ENCODE measurements around the gene MANSC4. TPM values are rescaled to one million over a fixed set of nuclear protein-coding genes. Genes with fewer than 3 reads are reported as not detected.

MANSC4 gene
- total RNA-seq, 4 donors from 2014 or later = not detected

DNA sequence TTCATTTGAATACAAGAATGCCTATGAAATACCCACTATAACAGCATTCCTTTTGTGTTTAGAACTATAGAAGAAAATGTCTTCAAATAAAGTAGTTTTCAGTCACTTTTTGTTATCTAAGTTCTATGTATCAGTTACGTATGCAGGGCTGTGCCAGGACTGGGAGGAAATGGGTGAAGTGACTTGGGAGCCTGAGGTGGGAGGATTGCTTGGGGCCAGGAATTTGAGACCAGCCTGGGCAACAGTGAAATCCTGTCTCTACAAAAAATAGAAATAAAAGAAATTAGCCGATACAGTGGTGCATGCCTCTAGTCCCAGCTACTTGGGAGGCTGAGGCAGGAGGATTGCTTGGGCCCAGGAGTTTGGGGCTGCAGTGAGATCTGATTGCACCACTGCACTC, 22.9 kb upstream of the MANSC4 start:
- Histone ChIP-seq H3K36me3 (peaks cover 6 to 31% of the 10 kb centered on the region in 2 donors), H3K4me3 (no peak overlapping the region), H3K9me3 (no peaks in the 10 kb centered on the region), H3K4me1 (no peaks in the 10 kb centered on the region), H3K27ac (no peak overlapping the region), H3K27me3 (no peaks in the 10 kb centered on the region)
- TF ChIP-seq POLR2A (IDR thresholded peaks at IDR 0.05) = no peak
- no peak for TF ChIP-seq EP300 (IDR thresholded peaks at IDR 0.05)
- no peak for TF ChIP-seq POLR2AphosphoS5 (IDR thresholded peaks at IDR 0.05)
- TF ChIP-seq, protein P1, sequence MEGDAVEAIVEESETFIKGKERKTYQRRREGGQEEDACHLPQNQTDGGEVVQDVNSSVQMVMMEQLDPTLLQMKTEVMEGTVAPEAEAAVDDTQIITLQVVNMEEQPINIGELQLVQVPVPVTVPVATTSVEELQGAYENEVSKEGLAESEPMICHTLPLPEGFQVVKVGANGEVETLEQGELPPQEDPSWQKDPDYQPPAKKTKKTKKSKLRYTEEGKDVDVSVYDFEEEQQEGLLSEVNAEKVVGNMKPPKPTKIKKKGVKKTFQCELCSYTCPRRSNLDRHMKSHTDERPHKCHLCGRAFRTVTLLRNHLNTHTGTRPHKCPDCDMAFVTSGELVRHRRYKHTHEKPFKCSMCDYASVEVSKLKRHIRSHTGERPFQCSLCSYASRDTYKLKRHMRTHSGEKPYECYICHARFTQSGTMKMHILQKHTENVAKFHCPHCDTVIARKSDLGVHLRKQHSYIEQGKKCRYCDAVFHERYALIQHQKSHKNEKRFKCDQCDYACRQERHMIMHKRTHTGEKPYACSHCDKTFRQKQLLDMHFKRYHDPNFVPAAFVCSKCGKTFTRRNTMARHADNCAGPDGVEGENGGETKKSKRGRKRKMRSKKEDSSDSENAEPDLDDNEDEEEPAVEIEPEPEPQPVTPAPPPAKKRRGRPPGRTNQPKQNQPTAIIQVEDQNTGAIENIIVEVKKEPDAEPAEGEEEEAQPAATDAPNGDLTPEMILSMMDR (IDR thresholded peaks at IDR 0.05) = no peak
- WGBS, 2 donors (ENCODE audit: low coverage in 1 of 2) = 79 to 96% methylated on average over 2 of the region's 2 CpGs
- no peak for ATAC-seq

DNA sequence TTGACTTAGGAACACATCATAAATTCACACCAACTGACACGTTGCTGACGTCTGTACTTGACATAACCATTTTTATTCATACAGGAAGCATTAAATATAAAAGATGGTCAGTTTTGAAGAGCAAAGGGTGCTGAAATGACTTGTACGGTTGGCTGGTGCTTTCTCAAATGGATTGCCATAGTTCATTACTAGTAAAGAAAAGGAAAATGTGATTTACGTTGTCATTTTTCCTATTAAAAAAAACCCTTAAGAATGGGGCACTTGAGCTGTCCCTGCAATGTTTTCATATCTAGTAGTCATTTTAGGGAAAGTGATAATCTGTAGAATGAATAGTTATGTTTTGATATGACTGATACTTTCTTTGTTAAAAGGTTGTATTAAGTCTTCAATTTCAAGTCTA, 22.5 kb upstream of the MANSC4 start:
- Histone ChIP-seq H3K36me3 (peaks cover 10 to 35% of the 10 kb centered on the region in 2 donors), H3K4me1 (no peaks in the 10 kb centered on the region), H3K27me3 (no peaks in the 10 kb centered on the region), H3K27ac (no peak overlapping the region), H3K9me3 (no peaks in the 10 kb centered on the region), H3K4me3 (no peak overlapping the region)
- 57 to 71% methylated on average over 4 of the region's 4 CpGs for WGBS, 2 donors (ENCODE audit: low coverage in 1 of 2)
- no peak for TF ChIP-seq POLR2AphosphoS5 (IDR thresholded peaks at IDR 0.05)
- TF ChIP-seq, protein P1 (IDR thresholded peaks at IDR 0.05) = no peak
- no peak for TF ChIP-seq EP300 (IDR thresholded peaks at IDR 0.05)
- TF ChIP-seq POLR2A (IDR thresholded peaks at IDR 0.05) = no peak
- no peak for ATAC-seq

DNA sequence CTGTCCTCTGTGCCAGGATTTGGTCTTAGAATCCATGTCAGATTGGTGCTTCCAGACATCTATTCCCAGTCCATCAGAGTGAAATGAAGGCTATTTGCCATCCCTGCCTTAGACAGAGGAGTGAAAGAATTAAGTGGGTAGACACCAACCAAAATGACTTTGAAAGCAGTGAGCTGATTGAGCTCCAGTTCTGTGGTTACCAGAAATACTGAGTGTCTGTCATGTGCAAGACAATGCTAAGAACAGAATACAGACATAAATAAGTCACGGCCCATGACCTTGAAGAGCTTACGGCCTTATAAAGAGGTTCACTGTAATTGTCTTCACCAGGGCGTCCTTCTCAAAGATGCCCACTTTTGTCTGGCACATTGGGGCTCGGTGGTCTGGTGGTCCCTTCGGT, 21.6 kb upstream of the MANSC4 start:
- Histone ChIP-seq H3K4me3 (no peak overlapping the region), H3K36me3 (peaks cover 11 to 44% of the 10 kb centered on the region in 2 donors), H3K4me1 (no peaks in the 10 kb centered on the region), H3K9me3 (no peaks in the 10 kb centered on the region), H3K27me3 (no peaks in the 10 kb centered on the region), H3K27ac (no peak overlapping the region)
- no peak for ATAC-seq
- 85 to 92% methylated on average over 4 to 5 of the region's 5 CpGs for WGBS, 2 donors (ENCODE audit: low coverage in 1 of 2)
- no peak for TF ChIP-seq POLR2AphosphoS5 (IDR thresholded peaks at IDR 0.05)
- TF ChIP-seq, protein P1 (IDR thresholded peaks at IDR 0.05) = no peak
- TF ChIP-seq EP300 (IDR thresholded peaks at IDR 0.05) = no peak
- TF ChIP-seq POLR2A (IDR thresholded peaks at IDR 0.05) = no peak

DNA sequence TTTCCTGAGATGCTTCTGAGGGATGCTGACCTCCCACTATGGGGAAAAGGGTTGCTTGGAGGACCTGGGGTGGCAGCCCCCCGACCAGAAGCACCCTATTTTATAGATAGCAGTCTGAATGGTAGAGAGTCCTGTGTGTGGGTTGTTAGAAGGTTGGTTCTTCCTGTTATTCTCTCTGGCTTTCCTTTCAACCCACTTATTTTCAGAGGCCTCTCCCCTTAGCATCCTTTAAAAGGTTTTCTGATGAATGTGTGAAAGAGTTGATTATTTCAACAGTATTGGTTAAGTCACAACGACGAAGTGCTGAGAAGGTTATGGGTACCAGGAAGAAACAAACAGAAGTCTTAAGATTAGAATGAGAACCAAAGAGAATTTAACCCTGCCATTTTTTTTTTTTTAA, 20.8 kb upstream of the MANSC4 start:
- Histone ChIP-seq H3K27ac (no peak overlapping the region), H3K36me3 (peaks cover 11 to 52% of the 10 kb centered on the region in 2 donors), H3K27me3 (no peaks in the 10 kb centered on the region), H3K9me3 (no peaks in the 10 kb centered on the region), H3K4me1 (no peaks in the 10 kb centered on the region), H3K4me3 (no peak overlapping the region)
- no peak for ATAC-seq
- 81 to 90% methylated on average over 3 of the region's 3 CpGs for WGBS, 2 donors (ENCODE audit: low coverage in 1 of 2)
- TF ChIP-seq EP300 (IDR thresholded peaks at IDR 0.05) = no peak
- TF ChIP-seq POLR2AphosphoS5 (IDR thresholded peaks at IDR 0.05) = no peak
- TF ChIP-seq, protein P1 (IDR thresholded peaks at IDR 0.05) = no peak
- no peak for TF ChIP-seq POLR2A (IDR thresholded peaks at IDR 0.05)

DNA sequence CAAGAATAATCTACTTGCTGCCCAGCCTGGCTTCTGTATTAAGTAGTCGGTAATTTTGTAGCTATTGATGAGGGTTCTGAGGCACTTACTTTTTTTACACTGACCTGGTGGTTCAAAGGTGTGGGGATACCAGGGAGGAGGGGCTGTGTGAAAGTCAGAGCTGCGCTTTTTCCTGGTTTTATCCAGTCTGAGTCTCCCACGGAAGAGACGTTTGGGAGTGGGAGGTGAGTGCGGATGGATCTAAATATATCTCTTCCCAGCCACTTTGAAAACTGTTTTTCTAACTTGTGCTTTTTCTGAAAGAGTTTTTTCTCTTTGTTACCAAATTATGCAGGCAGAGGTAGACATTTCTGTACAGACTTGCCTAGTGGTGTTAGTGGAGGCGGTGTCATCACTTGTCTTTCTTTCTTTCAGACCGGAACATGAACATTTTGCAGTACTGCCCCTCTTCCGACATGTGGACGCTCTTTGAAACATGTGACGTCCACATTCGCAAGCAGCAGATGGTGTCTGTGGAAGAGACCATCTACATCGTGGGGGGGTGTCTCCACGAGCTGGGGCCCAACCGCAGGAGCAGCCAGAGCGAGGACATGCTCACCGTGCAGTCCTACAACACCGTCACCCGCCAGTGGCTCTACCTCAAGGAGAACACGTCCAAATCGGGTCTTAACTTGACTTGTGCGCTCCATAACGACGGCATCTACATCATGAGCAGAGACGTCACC, 17.4 kb upstream of the MANSC4 start:
- TF ChIP-seq, protein P1 (IDR thresholded peaks at IDR 0.05) = no peak
- TF ChIP-seq POLR2AphosphoS5 (IDR thresholded peaks at IDR 0.05) (no peak), EP300 (IDR thresholded peaks at IDR 0.05) (no peak), POLR2A (IDR thresholded peaks at IDR 0.05) (no peak)
- no peak overlapping the region for H3K4me3 ChIP-seq
- peaks cover 11 to 85% of the 10 kb centered on the region in 2 donors for H3K36me3 ChIP-seq
- H3K27ac ChIP-seq = no peak overlapping the region
- H3K9me3 ChIP-seq = no peaks in the 10 kb centered on the region
- H3K4me1 ChIP-seq = no peaks in the 10 kb centered on the region
- ATAC-seq = no peak
- H3K27me3 ChIP-seq = no peaks in the 10 kb centered on the region
- 85 to 92% methylated on average over 6 to 23 of the region's 24 CpGs for WGBS, 2 donors (ENCODE audit: low coverage in 1 of 2)
